DMS53 treated with DMSO at 0.1 percent for 48 hours (cell line): ENCODE measurements around the gene CAP2.
"Not testable (repeated sequence)": the region's sequence is repeated elsewhere in the genome, so short reads cannot be mapped to it uniquely, and the experiment has no call there.

ENCODE experiments used
- DNase-seq: peaks from one replicate; lab custom pipeline; 2025; ENCODE audit not compliant: unreplicated experiment; lab: John Stamatoyannopoulos, UW

Gene CAP2

GRCh38 chr6:17494919-17495318 lies 101.5 kb downstream of the CAP2 start:
- no peak for DNase-seq

GRCh38 chr6:17497535-17498095 lies 104.2 kb downstream of the CAP2 start:
- DNase-seq: no peak

- no peak for DNase-seq
Measured at GRCh38 chr6:17501442-17501841, 108.0 kb downstream of the CAP2 start.

GRCh38 chr6:17501982-17502704 lies 108.7 kb downstream of the CAP2 start:
- no peak for DNase-seq

GRCh38 chr6:17503051-17503450 lies 109.7 kb downstream of the CAP2 start:
- DNase-seq: no peak

- no peak for DNase-seq
Measured at GRCh38 chr6:17504005-17504404, 110.6 kb downstream of the CAP2 start.

- DNase-seq: no peak
Measured at GRCh38 chr6:17505062-17505476, 111.7 kb downstream of the CAP2 start.

- DNase-seq: no peak
Measured at GRCh38 chr6:17505767-17506280, 112.4 kb downstream of the CAP2 start.

- no peak for DNase-seq
Measured at GRCh38 chr6:17506531-17506930, 113.1 kb downstream of the CAP2 start.

- no peak for DNase-seq
Measured at GRCh38 chr6:17506962-17507361, 113.6 kb downstream of the CAP2 start.

- DNase-seq: no peak
Measured at GRCh38 chr6:17511084-17511483, 117.7 kb downstream of the CAP2 start.

GRCh38 chr6:17511580-17511979 lies 118.2 kb downstream of the CAP2 start:
- DNase-seq: no peak

GRCh38 chr6:17519120-17519519 lies 125.7 kb downstream of the CAP2 start:
- no peak for DNase-seq

- DNase-seq: no peak
Measured at GRCh38 chr6:17525637-17526036, 132.2 kb downstream of the CAP2 start.

GRCh38 chr6:17527076-17527475 lies 133.7 kb downstream of the CAP2 start:
- DNase-seq: no peak

GRCh38 chr6:17530321-17530835 lies 137.0 kb downstream of the CAP2 start:
- no peak for DNase-seq

- no peak for DNase-seq
Measured at GRCh38 chr6:17536586-17536985, 143.2 kb downstream of the CAP2 start.

- DNase-seq: no peak
Measured at GRCh38 chr6:17542243-17542642, 148.8 kb downstream of the CAP2 start.

- DNase-seq: not testable (repeated sequence)
Measured at GRCh38 chr6:17545681-17546080, 152.3 kb downstream of the CAP2 start.

GRCh38 chr6:17551383-17551958 lies 158.1 kb downstream of the CAP2 start:
- DNase-seq: no peak

GRCh38 chr6:17552861-17553260 lies 159.5 kb downstream of the CAP2 start:
- no peak for DNase-seq

- DNase-seq: no peak
Measured at GRCh38 chr6:17556014-17556413, 162.6 kb downstream of the CAP2 start.
